ENCODE results near the gene MANEA.
"Not testable (repeated sequence)": the region's sequence is repeated elsewhere in the genome, so short reads cannot be mapped to it uniquely, and the experiment has no call there.

The MANEA gene

GRCh38 chr6:95577304-95578105 lies at the start of gene MANEA:
MANEA (plus strand) TSS chr6:95577535; CDS start chr6:95586440, 8,905 bp downstream.
- in situ Hi-C loops (cut with MboI; ENCODE audit: low sequenced_read_pairs): no loop called here

GRCh38 chr6:95529762-95530161 lies 47.6 kb upstream of the MANEA start:
- in situ Hi-C loops (cut with MboI; ENCODE audit: low sequenced_read_pairs): no loop called here

- in situ Hi-C loops (cut with MboI; ENCODE audit: low sequenced_read_pairs): no loop called here
Measured at GRCh38 chr6:95530176-95530819, 47.0 kb upstream of the MANEA start.

GRCh38 chr6:95543798-95544197 lies 33.5 kb upstream of the MANEA start:
- in situ Hi-C loops (cut with MboI; ENCODE audit: low sequenced_read_pairs): no loop called here

GRCh38 chr6:95544517-95545225 lies 32.7 kb upstream of the MANEA start:
- in situ Hi-C loops (cut with MboI; ENCODE audit: low sequenced_read_pairs): no loop called here

- in situ Hi-C loops (cut with MboI; ENCODE audit: low sequenced_read_pairs): no loop called here
Measured at GRCh38 chr6:95545226-95545625, 32.1 kb upstream of the MANEA start.

- in situ Hi-C loops (cut with MboI; ENCODE audit: low sequenced_read_pairs): no loop called here
Measured at GRCh38 chr6:95545686-95546085, 31.6 kb upstream of the MANEA start.

- in situ Hi-C loops (cut with MboI; ENCODE audit: low sequenced_read_pairs): no loop called here
Measured at GRCh38 chr6:95546148-95546547, 31.2 kb upstream of the MANEA start.

- in situ Hi-C loops (cut with MboI; ENCODE audit: low sequenced_read_pairs): no loop called here
Measured at GRCh38 chr6:95547043-95547442, 30.3 kb upstream of the MANEA start.

GRCh38 chr6:95548188-95548786 lies 29.0 kb upstream of the MANEA start:
- in situ Hi-C loops (cut with MboI; ENCODE audit: low sequenced_read_pairs): no loop called here

- in situ Hi-C loops (cut with MboI; ENCODE audit: low sequenced_read_pairs): no loop called here
Measured at GRCh38 chr6:95551678-95552324, 25.5 kb upstream of the MANEA start.

- in situ Hi-C loops (cut with MboI; ENCODE audit: low sequenced_read_pairs): no loop called here
Measured at GRCh38 chr6:95553880-95554279, 23.5 kb upstream of the MANEA start.

GRCh38 chr6:95560956-95561355 lies 16.4 kb upstream of the MANEA start:
- in situ Hi-C loops (cut with MboI; ENCODE audit: low sequenced_read_pairs): not testable (repeated sequence)

- in situ Hi-C loops (cut with MboI; ENCODE audit: low sequenced_read_pairs): no loop called here
Measured at GRCh38 chr6:95569560-95569959, 7.8 kb upstream of the MANEA start.

GRCh38 chr6:95572098-95572497 lies 5.2 kb upstream of the MANEA start:
- in situ Hi-C loops (cut with MboI; ENCODE audit: low sequenced_read_pairs): no loop called here

GRCh38 chr6:95574811-95575210 lies 2.5 kb upstream of the MANEA start:
- in situ Hi-C loops (cut with MboI; ENCODE audit: low sequenced_read_pairs): no loop called here

GRCh38 chr6:95576218-95576997 lies 927 bp upstream of the MANEA start:
- in situ Hi-C loops (cut with MboI; ENCODE audit: low sequenced_read_pairs): no loop called here

GRCh38 chr6:95576998-95577303 lies 384 bp upstream of the MANEA start:
- in situ Hi-C loops (cut with MboI; ENCODE audit: low sequenced_read_pairs): no loop called here

GRCh38 chr6:95578106-95578410 lies 723 bp downstream of the MANEA start:
- in situ Hi-C loops (cut with MboI; ENCODE audit: low sequenced_read_pairs): no loop called here

- in situ Hi-C loops (cut with MboI; ENCODE audit: low sequenced_read_pairs): no loop called here
Measured at GRCh38 chr6:95581073-95581472, 3.7 kb downstream of the MANEA start.

Measured in HL-60/S4 treated with retinoic acid at 250 ng/mL for 4 days and 3 days (cell line).